IPS DF 4.7 (cell line): ENCODE data around the gene NUBP1.
"Not testable (repeated sequence)": the region's sequence is repeated elsewhere in the genome, so short reads cannot be mapped to it uniquely, and the experiment has no call there.

ENCODE experiments used
- DNase-seq: peaks from one replicate; pipeline ENCODE4 v3.0.0-alpha.2; 2013; ENCODE audit warnings: low spot score; ENCODE audit errors: extremely low read depth

NUBP1 gene

DNA sequence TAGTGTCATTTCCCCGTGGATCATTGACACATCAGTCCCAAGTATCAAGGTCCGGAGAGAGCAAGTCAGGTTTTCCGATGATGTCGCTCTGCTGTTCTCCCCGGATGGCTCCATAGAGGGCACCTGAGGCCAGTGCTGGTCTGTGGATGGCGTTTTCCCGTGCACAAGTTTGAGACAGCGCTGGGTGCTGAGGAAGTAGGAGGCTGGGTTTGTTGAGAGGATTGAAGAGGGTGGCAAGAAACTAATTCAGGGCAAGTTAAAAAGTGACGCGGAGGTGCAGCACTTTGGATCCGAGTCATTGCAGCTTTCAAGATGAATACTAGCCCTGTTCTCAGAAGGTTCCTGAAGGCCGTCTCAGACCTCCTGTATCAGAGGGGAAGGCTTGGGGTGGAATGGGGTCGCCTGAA is 7.7 kb downstream of the NUBP1 start:
- no peak for DNase-seq

DNA sequence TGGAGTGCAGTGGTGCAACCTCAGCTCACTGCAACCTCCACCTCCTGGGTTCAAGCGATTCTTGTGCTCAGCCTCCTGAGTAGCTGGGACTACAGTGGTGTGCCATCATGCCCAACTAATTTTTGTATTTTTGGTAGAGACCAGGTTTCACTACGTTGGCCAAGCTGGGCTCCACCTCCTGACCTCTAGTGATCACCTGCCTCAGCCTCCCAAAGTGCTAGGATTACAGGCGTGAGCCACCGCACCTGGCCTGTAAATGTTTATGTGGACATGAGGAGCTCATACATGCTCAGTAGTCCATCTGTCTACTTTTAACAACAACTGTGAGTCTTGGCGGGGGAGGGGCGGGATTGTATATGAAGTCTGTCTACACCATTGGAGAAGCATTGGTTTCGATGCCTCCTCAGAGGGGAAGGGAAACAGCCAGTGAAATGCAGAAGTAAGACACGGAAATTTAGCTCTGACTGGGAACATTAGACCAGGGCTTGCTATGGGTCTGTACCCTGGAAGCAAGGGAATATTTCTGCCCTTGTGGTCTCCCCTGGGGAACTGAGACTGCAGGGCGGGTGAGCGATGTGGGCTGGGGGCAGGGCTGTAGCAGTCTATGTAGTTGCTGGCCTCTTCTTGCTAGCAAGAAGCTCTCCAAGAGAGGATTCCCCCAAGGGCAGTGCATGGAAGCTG is 9.3 kb downstream of the NUBP1 start:
- no peak for DNase-seq

DNA sequence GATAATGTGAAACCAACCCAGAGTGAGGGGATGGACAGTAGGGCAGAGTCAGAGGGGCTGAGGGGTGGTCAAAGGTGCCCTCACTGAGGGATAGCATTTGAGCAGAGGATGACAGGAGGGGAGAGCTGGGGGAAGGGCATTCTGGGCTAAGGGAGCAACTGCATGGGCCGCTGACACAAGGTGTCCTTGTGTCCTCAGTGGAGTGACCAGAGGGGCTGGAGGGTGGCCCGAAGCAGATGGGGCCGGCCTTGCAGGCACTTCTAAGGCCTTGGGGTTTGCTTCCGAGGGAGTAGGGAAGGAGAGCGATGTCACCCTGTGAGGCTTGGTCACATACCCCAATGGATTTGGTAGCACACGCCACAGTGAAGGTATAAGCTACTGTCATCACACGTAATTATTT is 10.0 kb downstream of the NUBP1 start:
- no peak for DNase-seq

DNA sequence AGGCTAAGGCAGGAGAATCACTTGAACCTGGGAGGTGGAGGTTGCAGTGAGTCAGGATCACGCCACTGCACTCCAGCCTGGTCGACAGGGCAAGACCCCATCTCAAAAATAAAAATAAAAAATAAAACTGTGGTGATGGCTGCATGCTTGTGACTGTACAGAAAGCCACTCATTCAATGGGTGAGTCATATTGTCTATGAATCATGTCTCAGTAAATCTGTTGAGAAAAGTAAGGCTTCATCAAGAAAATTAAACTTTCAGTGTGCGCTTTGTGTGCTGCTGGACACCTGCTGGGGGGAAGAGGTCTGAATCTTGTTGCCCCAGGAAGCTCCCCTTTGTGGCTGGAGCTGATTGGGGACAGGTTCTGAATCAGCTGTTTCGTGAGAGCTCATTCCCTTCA is 11.3 kb downstream of the NUBP1 start:
- no peak for DNase-seq

DNA sequence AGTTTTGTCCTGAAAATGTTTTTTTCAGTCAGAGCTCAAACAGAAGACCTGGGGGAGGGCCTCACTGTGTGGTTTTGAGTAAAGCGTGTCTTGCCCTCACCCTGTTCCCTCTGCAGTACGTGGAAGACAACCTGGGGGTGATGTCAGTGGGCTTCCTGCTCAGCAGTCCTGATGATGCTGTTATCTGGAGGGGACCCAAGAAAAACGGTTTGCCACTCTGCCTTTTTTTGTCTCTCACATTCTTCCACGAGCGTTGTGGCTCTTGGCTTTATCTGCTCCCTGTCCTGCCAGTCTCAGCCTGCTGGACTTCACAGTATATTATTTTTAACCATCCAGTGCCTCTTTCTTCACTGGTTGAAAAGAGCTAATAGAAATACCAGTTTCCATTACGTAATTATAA is 12.9 kb downstream of the NUBP1 start:
- no peak for DNase-seq

DNA sequence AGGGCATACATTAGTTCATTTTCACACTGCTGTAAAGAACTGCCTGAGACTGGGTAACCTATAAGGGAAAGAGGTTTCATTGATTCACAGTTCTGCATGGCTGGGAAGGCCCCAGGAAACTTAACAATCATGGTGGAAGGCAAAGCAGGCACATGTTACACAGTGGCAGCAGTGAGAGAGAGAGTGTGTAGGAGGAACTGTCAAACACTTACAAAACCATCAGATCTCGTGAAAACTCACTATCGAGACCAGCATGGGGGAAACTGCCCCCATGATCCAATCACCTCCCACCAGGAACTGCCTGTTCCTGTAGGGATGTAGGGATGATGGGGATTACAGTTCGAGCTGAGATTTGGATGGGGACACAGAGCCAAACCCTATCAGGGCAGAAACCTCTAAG is 17.2 kb downstream of the NUBP1 start:
- no peak for DNase-seq

DNA sequence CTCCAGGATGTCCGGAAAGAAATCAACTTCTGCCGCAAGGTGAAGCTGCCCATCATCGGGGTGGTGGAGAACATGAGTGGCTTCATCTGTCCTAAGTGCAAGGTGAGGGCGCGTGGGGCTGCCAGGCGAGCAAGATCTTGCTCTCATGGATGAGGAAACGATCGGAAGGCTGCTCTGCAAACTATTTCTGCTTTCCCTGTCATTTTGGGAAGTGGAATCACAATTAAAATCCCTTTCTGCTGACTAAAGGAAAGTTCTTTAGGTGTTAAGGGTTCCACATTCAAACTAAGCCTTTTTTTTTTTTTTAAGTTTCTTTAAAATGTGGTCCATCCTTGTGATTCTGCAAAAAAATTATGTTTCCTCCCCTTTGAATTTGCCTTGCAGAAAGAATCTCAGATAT is 17.7 kb downstream of the NUBP1 start:
- no peak for DNase-seq

DNA sequence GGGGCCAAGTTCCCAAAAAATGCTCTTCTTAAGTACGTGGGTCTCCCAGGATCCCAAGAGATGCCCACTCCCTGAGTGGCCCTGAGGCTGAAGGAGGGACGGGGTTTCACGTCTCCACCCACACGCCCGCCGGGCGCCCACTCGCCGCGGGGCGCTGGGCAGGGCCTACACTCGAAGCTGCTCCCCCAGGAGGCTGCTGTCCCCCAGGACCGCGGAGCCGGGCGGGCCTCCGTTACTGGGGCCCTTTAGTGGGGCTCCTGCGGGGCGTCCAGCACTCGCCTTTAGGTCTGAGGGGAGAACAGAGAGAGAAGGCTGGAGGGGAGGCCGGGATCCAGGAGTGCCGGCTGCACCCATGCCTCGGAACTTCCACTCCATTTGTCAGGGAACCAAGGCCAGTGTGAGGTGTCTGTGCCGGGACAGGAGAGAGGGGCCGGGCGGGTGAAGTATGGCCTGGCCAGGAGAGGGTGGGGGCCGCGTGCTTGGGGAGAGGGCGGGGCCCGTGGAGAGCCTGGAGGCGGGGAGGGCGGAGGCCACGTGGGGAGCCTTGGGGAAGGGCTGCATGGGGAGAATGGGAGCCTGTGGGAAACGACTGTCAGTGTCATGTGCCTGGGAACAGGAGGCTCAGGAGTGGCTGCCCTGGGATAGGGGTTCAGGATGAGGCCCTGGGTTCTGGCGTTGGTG is 18.8 kb downstream of the NUBP1 start:
- no peak for DNase-seq

DNA sequence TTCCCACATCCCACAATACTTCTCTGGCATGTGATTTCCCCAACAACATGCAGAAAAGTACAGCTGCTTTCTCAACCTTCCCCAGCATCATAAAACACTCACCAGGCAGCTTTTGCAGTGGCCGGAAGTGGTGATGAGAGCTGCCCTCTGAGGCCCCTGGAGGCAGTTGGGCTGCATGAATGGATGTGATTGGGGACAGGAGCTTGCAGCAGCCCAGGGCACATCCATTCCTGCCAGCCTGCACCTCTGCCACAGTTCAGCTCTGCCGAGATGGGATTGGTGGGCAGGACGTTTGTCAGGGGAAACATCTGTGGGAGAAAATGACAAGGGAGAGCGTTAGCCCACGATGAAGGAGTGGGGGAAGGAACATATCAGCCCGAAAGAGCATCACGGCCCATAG is 19.8 kb downstream of the NUBP1 start:
- no peak for DNase-seq

DNA sequence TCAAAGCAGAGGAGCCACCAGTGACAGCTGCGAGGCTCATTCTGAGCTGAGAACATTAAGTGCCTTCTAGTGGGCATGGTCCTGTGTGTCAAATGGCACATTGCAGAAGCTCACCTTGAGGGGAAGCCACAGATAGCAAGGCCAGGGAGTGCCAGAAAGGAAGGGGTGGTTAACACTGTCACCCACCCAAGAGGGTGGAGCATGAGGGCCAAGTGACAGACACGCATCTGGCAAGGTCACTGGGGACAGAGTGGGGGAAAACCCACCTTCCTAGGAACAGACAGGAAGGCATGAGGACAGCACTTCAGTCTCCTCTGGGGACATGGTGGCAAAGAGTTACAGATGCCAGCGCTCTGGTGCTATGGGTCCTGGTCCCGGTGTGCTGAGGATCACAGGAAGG is 22.1 kb downstream of the NUBP1 start:
- DNase-seq: no peak

DNA sequence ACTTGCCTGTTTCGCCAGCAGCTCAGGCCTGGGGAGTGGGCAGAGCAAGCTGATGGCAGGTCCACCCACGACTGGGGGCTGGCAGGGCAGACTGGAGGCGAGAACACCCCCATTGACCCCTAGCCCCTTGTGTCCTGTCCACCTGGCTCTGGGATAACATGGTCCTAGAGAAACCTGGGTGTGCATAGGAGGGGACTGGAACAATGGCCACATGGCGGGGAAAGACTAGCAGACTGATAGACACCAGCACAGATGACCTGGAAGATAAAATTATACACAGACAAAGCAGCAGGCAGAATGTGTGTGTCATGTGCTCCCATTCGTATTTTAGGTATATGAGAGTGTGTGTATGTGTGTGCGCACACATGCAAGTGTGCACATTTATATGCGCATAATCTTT is 23.5 kb downstream of the NUBP1 start:
- DNase-seq: no peak

DNA sequence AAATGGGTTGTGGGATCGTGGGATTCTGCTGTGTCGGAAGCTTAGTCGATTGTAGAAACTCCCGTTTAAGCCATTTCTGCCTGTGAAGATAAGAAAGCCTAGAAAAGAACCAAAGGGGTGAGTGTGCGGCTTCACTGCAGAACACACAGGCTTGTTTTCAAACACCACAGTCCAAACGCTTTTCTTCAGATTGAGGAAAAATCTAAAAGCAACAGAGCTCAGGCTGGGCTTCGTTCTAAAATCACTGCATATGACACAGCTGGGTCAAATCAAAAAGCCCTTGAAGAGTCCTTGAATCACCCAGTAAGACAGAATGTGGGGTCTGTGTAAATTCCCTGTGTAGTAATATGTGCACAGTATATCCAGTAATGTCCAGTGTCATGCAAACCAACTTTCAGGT is 25.7 kb downstream of the NUBP1 start:
- DNase-seq: no peak

DNA sequence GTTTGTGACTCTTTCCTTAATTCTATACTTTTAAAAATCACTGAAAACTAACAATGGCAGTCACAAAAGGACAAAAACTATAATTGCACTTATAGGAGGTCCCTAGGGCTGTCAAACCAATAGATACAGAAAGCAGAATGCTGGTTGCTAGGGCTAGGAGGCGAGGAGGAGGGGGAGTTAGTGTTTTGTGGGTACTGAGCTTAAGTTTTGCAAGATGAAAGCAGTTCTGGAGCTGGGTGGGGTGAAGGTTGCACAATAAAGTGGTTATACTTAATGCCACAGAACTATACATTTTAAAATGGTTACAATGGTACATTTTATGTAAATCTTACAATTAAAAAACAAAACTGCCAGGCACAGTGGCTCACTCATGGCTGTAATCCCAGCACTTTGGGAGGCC is 27.3 kb downstream of the NUBP1 start:
- no peak for DNase-seq

DNA sequence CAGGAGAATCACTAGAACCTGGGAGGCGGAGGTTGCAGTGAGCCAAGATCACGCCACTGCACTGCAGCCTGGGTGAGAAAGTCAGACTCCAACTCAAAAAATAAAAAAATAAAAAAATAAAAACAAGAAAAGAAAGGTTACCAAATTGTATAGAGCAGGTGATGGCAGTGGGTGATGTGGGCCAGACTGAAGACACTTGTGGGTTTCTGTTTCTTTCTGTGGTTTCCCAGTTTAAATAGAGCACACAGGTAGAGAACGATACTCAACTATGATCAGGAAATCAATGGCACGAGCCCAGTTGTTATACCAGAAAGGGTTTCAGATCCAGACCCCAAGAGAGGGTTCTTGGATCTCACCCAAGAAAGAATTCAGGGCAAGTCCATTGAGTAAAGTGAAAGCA is 32.6 kb downstream of the NUBP1 start:
- DNase-seq: no peak

DNA sequence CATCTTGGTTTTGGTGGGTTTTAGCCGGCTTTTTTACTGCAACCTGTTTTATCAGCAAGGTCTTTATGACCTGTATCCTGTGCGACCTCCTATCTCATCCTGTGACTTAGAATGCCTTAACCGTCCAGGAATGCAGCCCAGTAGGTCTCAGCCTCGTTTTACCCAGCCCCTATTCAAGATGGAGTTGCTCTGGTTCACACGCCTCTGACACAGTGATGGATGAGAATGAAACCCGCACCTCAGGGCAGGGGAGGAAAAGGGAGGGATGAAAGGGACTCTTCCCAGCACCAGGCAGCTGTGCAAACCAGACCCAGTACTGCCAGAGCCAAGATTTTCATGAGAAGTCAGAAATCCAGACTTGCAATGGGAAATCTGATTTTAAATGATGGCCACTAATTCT is 33.3 kb downstream of the NUBP1 start:
- not testable (repeated sequence) for DNase-seq

DNA sequence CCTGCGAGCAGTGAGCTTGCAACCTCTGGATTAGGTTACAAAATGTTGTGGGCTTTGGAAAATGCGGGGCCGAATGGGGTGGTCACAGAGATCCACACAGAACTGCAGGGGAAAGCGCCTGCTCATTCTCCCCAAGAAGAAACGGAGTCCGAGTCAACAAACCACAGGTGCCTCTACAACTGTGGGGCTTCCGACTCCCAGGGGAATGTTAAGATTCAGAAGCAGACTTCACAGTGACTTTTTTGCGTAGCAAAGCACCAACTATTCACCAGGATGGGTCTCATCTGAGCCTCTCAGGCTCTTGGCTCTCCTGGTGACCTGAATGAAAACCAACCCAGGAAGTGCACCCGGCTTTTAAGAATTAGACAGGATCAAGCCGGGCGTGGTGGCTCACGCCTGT is 33.7 kb downstream of the NUBP1 start:
- no peak for DNase-seq

DNA sequence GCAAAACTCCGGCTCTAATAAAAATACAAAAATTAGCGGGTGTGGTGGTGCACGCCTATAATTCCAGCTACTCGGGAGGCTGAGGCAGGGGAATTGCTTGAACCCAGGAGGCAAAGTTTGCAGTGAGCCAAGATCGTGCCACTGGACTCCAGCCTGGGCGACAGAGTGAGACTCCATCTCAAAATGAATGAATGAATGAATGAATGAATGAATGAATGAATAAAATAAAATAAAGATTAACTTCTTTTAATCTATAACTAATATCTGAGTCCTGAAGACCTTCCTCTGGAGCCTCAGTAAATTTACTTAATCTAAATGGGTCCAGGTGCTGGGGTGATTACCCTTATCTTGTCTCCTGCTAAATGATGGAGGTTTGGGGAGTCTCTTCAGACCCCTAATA is 36.3 kb downstream of the NUBP1 start:
- not testable (repeated sequence) for DNase-seq

DNA sequence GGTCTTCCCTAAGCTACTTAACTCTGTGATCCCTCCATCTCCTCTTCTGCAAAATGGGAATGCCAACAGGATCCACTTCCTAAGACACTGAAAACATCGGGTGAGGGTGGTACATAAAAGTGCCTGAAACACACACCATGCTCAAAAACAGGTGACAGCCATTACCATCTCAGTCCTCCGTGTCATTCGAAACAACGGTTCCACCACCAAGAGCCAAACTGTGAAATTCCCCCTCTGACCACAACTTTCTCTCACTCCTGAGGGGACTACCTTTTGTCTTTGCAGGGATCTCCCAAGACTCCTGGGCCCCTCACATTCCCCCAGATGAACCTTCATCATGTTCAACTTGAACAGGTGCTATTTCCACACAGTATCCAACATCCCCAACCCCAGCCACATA is 37.0 kb downstream of the NUBP1 start:
- DNase-seq: no peak

DNA sequence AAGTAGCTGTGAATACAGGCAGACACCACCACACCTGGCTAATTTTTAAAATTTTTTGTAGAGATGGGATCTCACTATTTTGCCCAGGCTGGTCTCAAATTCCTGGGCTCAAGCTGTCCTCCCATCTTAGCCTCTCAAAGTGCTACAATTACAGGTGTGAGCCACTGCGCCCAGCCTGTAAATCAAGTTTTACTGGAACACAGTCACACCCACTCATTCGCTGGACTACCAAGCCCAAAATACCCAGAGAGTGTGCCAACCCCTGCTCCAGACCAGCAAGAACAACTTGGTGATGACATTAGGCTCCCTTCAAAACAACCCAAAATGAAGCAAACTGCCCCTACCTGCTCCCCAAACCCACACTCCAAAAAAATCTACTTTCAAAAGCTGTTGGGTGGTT is 39.0 kb downstream of the NUBP1 start:
- DNase-seq: no peak

DNA sequence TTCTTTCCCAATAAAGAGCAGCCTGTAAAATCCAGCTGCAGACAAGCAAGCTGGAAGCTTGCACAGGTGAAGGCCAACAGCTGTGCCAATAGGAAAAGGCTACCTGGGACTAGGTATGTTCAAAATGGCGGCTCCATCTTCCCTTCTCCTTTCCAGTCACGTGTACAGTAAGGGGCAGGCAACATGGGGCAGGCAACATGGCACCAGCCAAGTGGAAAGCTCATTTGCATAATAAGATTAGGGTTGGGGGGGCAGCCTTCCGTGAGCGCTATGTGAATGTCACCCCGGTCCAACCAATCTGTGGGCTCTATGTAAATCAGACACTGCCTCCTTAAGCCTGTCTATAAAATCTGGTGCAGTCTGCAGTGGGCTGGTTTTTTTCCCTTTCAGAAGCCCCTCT is 43.7 kb downstream of the NUBP1 start:
- DNase-seq: no peak

DNA sequence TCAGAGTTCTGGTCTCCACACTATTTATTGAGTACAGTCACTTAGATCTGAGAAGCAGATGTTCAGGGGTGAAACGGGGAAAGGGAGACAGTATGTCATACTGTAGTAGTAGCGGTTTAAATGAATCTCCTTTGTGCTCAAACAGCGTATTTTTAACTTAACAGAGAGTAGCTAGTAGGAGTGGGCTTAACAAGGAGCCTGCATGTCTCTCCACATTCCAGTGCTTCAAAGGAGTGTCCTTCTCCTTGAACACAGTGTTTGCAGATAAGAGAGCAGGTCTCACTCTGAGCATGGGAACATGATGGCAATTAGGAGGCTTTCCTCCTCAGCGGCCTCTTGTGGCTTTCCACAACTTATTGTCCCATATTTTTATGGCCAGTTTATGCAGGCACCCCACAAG is 45.0 kb downstream of the NUBP1 start:
- not testable (repeated sequence) for DNase-seq

DNA sequence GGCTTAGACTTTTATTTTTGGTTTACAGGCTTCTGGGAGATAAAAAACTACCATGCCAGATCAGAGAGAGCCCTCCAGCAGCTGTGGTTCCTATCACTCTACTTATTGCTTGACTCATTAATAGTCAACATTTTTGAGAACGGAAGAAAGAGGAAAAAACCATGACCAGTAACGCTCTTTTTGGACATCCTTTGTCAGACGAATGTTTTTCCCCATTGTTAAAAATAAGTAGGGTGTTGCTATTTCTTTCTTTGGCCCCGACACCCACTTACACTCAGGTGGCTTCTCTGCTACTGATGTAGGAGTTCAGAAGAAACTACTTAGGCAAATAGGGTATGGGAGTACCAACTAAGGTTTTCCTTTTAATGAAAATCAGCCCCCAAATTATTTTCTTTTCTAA is 47.4 kb downstream of the NUBP1 start:
- no peak for DNase-seq

DNA sequence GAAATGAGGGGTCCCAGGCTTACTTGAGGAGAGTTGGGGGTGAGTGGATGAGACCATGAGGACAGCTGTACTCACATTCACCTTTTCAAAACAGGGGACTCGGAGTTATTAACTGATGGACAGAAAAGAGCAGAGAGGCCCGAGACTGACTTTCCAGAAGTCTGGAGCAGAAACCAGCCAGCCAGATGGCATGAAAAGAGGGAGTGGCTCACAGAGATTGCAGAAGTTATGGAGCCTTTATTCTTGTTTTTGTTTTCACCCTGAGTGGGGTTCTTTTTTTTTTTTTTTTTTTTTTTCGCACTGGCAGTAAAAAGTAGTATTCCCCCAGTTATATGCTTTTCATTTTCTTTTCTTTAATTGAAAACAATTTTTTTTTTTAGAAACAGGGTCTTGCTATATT is 56.1 kb downstream of the NUBP1 start:
- DNase-seq: no peak

DNA sequence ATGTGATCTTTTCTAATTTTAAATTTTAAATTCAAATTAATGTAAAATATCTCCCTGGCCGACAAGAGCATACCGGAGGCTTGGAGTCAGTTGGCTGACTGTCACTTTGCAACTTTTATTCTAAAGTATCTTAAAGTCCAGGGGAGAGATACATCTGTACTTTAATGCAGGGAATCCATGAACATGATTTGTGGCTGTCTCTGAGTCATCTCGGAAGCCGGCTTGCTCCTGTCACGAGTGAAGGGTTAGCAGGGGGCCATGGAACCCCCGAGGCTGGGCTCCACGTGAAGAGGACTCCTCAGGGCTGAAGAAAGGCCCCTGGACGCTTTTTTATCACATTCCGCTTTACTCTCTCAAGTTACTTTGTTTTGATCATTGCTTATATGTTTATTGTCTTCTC is 61.7 kb downstream of the NUBP1 start:
- DNase-seq: no peak
